Ovary (tissue), 9 donors: ENCODE results near the gene TMEM63B. TPM values are rescaled to one million over a fixed set of nuclear protein-coding genes. Genes with fewer than 3 reads are reported as not detected.

Source experiments
- DNase-seq, 5 donors: peaks; one replicate each; pipeline ENCODE4 v3.0.0-alpha.2; 2019 to 2020
- H3K27ac ChIP-seq, 2 donors: fragments of 200-600 bp; one replicate each; pipeline versions ENCODE4 v1.5.1 to v1.8.0; 2019 to 2022
- H3K27me3 ChIP-seq: fragments of 200-600 bp; one replicate; pipeline ENCODE4 v1.8.0; 2022
- H3K36me3 ChIP-seq: fragments of 200-600 bp; sonication (generic); one replicate; pipeline ENCODE4 v1.5.1; 2019
- H3K4me1 ChIP-seq: one replicate; pipeline ENCODE4 v1.8.1; 2013; ENCODE audit warnings: mild to moderate bottlenecking, moderate library complexity; ENCODE audit not compliant: insufficient read depth
- H3K4me3 ChIP-seq: fragments of 200-600 bp; sonication (generic); one replicate; pipeline ENCODE4 v1.5.1; 2017
- H3K9me3 ChIP-seq, 2 donors: fragments of 200-600 bp in 1 of 2; sonication (generic) in 1 of 2; one replicate each; pipeline versions ENCODE4 v1.5.1 to v1.8.1; 2013 to 2019; ENCODE audit warnings: mild to moderate bottlenecking in 1 of 2, moderate library complexity in 1 of 2
- CTCF ChIP-seq, 3 donors: fragments of 450-650 bp in 2 of 3; fragments of 200-600 bp in 1 of 3; IDR thresholded peaks; one replicate each; pipeline versions ENCODE4 v1.5.1 to v1.8.0; 2016 to 2022; ENCODE audit warnings: antibody characterized with exemption in 3 of 3, mild to moderate bottlenecking in 1 of 3
- EP300 ChIP-seq: sonication (generic); formaldehyde crosslinking; IDR thresholded peaks from one replicate; pipeline ENCODE4 v1.6.1; 2017; ENCODE audit warnings: antibody characterized with exemption
- POLR2A ChIP-seq: fragments of 450-650 bp; IDR thresholded peaks from one replicate; pipeline ENCODE4 v1.6.1; 2017; ENCODE audit warnings: antibody characterized with exemption, mild to moderate bottlenecking, moderate library complexity
- WGBS, 3 donors: extraction: QIAGEN DNeasy Blood & Tissue Kit in 1 of 3; methylation state at CpG; one replicate each; pipeline versions ENCODE4 v1.1.5 to v1.1.7; 2013 to 2017; 5-methylcytosine and 5-hydroxymethylcytosine counted together
- intact Hi-C, 4 donors: fragments of 100-400 bp; cut with DNase I; formaldehyde crosslinking; loops; one replicate each; pipeline versions ENCODE4 v1.11.0 to v1.15.1; 2022 to 2023
- polyA plus RNA-seq, 2 donors: library from polyadenylated mRNA; stranded (reverse); fragments of 200-250 nt in 1 of 2; fragments of 350-450 nt in 1 of 2; fragmentation: Illumina TruSeq in 1 of 2; extraction: RNeasy Lipid Tissue Mini Kit (QIAGEN cat#74804) in 1 of 2; gene quantifications; one replicate each; pipeline ENCODE4 v1.2.3, GENCODE V29; 2013 to 2014
- total RNA-seq, 7 donors: library from RNA; depleted of rRNA in 2 of 7; stranded (reverse); fragments of >200 nt in 2 of 7; fragmentation: NEBNext Ultra II Directional in 3 of 7; extraction: Animal tissue kit (Norgen Biotek cat#: 25700) in 3 of 7; gene quantifications; one replicate each; pipeline versions ENCODE4 v1.1.0 to v1.2.4, GENCODE V29; 2016 to 2023
- donor health status: DM: no; HTN: no; CAD: no; lungs with moderate emphysema.
- donor health status: DM: no; HTN: no; CAD: no.
- donor health status: Bipolar disorder and iron deficiency.
- donor health status: DM: yes; HTN: yes; CAD: no.
- donor health status: DM: no; HTN: no; CAD: no.
- donor health status: DM: yes; HTN: yes; CAD: no.

The TMEM63B gene
- total and polyA plus RNA-seq, 9 donors = 7.5 to 25.7 (median 16.5) TPM

GRCh38 chr6:44133003-44133931 lies 5.9 kb downstream of the TMEM63B start:
- H3K9me3 ChIP-seq = no peaks in the 10 kb centered on the region
- no peak overlapping the region for H3K4me3 ChIP-seq
- H3K27me3 ChIP-seq = no peaks in the 10 kb centered on the region
- intact Hi-C loops = no loop called here
- 34 to 41% (median 35%) methylated on average over 9 of the region's 9 CpGs for WGBS, 3 donors
- no peak overlapping the region for H3K27ac ChIP-seq
- peak in 3 of 5 donors; percentile 21 to 52 (median 52) for DNase-seq
- peaks cover 4% of the 10 kb centered on the region for H3K4me1 ChIP-seq
- H3K36me3 ChIP-seq = no peaks in the 10 kb centered on the region
- TF ChIP-seq POLR2A (no peak), EP300 (no peak), CTCF (IDR thresholded peaks at IDR 0.05) (no peak)

- Histone ChIP-seq H3K27me3 (no peaks in the 10 kb centered on the region), H3K4me3 (no peak overlapping the region), H3K36me3 (no peaks in the 10 kb centered on the region), H3K4me1 (no peaks in the 10 kb centered on the region), H3K27ac (no peak overlapping the region), H3K9me3 (no peaks in the 10 kb centered on the region)
- 88 to 93% (median 90%) methylated on average over 12 of the region's 12 CpGs for WGBS, 3 donors
- no peak for TF ChIP-seq POLR2A
- TF ChIP-seq CTCF (IDR thresholded peaks at IDR 0.05) = no peak
- no peak for TF ChIP-seq EP300
- intact Hi-C loops = no loop called here
- DNase-seq = no peak
Measured at GRCh38 chr6:44133981-44134711, 6.8 kb downstream of the TMEM63B start.

- Histone ChIP-seq H3K4me1 (no peaks in the 10 kb centered on the region), H3K27me3 (no peaks in the 10 kb centered on the region), H3K27ac (no peak overlapping the region), H3K36me3 (no peaks in the 10 kb centered on the region), H3K9me3 (no peaks in the 10 kb centered on the region), H3K4me3 (no peak overlapping the region)
- intact Hi-C loops = no loop called here
- no peak for TF ChIP-seq POLR2A
- no peak for TF ChIP-seq EP300
- no peak for TF ChIP-seq CTCF (IDR thresholded peaks at IDR 0.05)
- DNase-seq = no peak
- 81 to 83% (median 82%) methylated on average over 10 of the region's 10 CpGs for WGBS, 3 donors
Measured at GRCh38 chr6:44135173-44135758, 7.9 kb downstream of the TMEM63B start.

GRCh38 chr6:44135875-44136274 lies 8.5 kb downstream of the TMEM63B start:
- Histone ChIP-seq H3K27me3 (no peaks in the 10 kb centered on the region), H3K27ac (no peak overlapping the region), H3K4me3 (no peak overlapping the region), H3K4me1 (no peaks in the 10 kb centered on the region), H3K36me3 (no peaks in the 10 kb centered on the region), H3K9me3 (no peaks in the 10 kb centered on the region)
- intact Hi-C loops = no loop called here
- 88 to 96% (median 89%) methylated on average over 7 of the region's 7 CpGs for WGBS, 3 donors
- TF ChIP-seq POLR2A = no peak
- TF ChIP-seq CTCF (IDR thresholded peaks at IDR 0.05) = no peak
- no peak for TF ChIP-seq EP300
- DNase-seq = no peak
